GM18517 (cell line): Measurements from ENCODE around the gene SPAAR.

Experiments
- ATAC-seq: cut with Tn5 transposase; IDR thresholded peaks from one replicate; pipeline ENCODE4 v1.9.1; 2021; ENCODE audit warnings: mild to moderate bottlenecking, moderate library complexity; ENCODE audit not compliant: unreplicated experiment

SPAAR gene

GRCh38 chr9:35945341-35946018 is 36.2 kb downstream of the SPAAR start:
- no peak for ATAC-seq

GRCh38 chr9:35948451-35948850 is 39.2 kb downstream of the SPAAR start:
- ATAC-seq: no peak

GRCh38 chr9:35948901-35949318 is 39.6 kb downstream of the SPAAR start:
- no peak for ATAC-seq

GRCh38 chr9:35951736-35952135 is 42.4 kb downstream of the SPAAR start:
- ATAC-seq: no peak

GRCh38 chr9:35952526-35953191 is 43.4 kb downstream of the SPAAR start:
- no peak for ATAC-seq

GRCh38 chr9:35954942-35955546 is 45.8 kb downstream of the SPAAR start:
- no peak for ATAC-seq

- no peak for ATAC-seq
These were observed 47.4 kb downstream of the SPAAR start for GRCh38 chr9:35956651-35957050.

GRCh38 chr9:35958104-35958837 is 49.0 kb downstream of the SPAAR start, which contains the start of gene OR2S2:
Gene OR2S2 (minus strand): TSS chr9:35958154. CDS start chr9:35958098, 56 bp downstream.
- no peak for ATAC-seq

GRCh38 chr9:35960039-35960655 is 50.9 kb downstream of the SPAAR start:
- ATAC-seq: no peak
